ENCODE data around the gene INKA1.

The INKA1 gene

DNA sequence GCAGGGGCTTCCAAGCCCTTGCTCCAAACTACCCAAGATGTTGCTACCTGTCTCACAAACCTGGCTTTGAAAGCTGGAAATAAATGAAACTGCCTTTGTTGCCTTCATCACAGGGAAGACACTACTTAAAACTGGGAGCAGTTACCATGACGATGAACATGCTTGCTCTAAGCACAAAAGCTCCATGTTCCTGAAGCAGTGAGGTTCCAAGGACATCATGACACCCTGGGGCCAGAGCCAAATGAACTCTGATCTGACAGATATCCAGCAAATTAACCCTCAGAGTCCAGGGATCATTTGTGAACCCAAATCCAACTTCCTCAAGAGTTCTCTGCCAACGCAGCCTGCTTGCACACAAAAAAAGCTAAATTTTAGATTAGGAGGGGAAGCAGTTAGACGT, 42.6 kb downstream of the INKA1 start:
- intact Hi-C loops (cut with DNase I), result no loop called here

More for the DNA sequence above, 42.6 kb downstream of the INKA1 start:
- no peak for DNase-seq
